ENCODE results near the gene UBE4A.
A peak's percentile ranks its signal among the peaks of the same experiment; 100 is the strongest.

UBE4A gene, protein sequence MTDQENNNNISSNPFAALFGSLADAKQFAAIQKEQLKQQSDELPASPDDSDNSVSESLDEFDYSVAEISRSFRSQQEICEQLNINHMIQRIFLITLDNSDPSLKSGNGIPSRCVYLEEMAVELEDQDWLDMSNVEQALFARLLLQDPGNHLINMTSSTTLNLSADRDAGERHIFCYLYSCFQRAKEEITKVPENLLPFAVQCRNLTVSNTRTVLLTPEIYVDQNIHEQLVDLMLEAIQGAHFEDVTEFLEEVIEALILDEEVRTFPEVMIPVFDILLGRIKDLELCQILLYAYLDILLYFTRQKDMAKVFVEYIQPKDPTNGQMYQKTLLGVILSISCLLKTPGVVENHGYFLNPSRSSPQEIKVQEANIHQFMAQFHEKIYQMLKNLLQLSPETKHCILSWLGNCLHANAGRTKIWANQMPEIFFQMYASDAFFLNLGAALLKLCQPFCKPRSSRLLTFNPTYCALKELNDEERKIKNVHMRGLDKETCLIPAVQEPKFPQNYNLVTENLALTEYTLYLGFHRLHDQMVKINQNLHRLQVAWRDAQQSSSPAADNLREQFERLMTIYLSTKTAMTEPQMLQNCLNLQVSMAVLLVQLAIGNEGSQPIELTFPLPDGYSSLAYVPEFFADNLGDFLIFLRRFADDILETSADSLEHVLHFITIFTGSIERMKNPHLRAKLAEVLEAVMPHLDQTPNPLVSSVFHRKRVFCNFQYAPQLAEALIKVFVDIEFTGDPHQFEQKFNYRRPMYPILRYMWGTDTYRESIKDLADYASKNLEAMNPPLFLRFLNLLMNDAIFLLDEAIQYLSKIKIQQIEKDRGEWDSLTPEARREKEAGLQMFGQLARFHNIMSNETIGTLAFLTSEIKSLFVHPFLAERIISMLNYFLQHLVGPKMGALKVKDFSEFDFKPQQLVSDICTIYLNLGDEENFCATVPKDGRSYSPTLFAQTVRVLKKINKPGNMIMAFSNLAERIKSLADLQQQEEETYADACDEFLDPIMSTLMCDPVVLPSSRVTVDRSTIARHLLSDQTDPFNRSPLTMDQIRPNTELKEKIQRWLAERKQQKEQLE

DNA sequence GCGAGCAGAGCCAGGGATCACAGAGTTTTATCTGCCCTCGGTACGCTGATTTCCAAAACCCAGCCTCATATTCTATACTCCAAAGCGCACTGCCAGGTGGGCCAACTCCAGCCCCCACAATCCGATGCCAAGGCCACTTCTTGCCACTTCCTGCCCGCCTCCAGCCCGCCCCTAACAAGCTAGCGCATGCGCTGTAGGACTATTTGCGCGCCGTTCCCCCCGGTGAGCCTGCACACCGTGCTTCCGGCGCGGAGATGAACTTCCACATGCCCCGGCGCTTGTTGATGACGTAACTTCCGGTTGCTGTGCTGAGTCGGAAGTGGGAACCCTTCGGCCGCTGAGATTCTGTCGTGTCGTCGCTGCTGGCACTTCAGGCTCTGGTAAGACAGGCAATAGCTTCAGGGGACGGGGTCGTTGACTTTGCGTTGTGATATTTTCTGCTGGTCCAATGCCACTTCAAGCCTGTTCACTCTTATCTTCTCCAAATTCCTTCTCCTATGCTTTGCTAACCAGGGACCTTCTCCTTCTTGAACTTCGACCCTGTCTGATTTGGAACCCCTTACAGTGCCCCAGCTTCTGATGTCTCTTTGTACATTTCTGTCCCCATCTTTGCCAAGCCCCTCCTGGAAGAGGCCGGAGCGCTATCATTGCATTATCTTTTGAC is at the start of gene UBE4A:
UBE4A (plus strand) TSS at position 306 of the 664 bp plus-strand sequence. CDS start 5,481 bp downstream, outside the sequence.
- FAIRE-seq = peak; percentile 74

GRCh38 chr11:118310271-118310670 is 49.1 kb upstream of the UBE4A start:
- FAIRE-seq = no peak

GRCh38 chr11:118310781-118311485 is 48.5 kb upstream of the UBE4A start:
- no peak for FAIRE-seq

DNA sequence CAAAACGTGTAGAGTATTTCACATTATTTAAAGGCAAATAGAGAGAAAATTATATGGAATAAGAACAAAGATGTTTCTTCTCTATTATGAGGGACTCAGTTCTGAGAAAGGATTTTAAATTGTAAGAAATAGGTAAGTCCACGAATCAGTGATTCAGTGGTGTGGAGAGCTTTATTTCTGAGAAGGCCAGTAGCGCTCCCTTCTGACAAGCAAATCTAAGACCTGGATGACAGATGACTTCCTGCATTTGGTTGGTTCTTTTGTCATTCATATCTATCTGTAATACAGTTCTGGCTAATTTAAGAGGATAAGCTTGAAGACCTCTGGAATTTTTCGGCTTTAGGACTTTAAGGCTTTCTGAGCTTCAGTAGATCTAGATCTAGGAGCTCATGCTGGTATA is 47.9 kb upstream of the UBE4A start:
- FAIRE-seq = no peak

DNA sequence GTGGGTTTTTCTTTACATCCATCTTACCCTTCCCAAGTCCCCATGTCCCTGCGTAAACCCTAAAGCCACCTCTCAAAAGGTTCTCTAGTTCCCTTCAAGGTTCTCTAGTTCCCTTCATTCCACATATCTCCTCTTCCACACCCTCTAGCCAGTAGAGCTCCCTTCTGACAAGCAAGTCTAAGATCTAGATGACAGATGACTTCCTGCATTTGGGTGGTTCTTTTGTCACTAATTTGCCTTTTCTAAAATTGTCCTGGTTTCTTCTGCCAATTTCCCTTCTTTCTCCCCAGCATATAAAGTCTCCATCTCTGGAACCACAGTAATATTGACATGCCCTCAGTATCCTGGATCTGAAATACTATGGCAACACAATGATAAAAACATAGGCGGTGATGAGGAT is 47.1 kb upstream of the UBE4A start:
- FAIRE-seq = no peak

GRCh38 chr11:118313242-118313641 is 46.2 kb upstream of the UBE4A start:
- FAIRE-seq = no peak

DNA sequence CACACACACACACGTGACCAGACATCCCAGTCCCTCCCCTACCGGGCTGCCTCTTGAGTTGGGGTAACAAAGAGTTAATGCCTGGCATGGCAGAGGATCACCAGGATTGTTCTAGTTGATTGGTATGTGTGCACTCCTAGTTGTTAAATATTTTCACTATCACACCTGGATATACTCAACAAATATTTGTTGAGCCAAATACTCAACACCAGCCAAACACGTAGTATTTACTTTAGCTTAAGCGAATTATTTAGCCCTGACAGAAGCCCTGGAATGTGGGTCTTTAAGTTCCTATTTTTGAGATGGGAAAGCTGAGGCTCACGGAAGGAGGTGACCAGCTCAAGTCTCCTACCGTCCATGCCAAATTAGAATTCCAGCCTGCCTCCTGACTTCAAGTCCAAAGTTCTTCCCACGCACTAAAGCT is 44.4 kb upstream of the UBE4A start:
- FAIRE-seq = no peak

DNA sequence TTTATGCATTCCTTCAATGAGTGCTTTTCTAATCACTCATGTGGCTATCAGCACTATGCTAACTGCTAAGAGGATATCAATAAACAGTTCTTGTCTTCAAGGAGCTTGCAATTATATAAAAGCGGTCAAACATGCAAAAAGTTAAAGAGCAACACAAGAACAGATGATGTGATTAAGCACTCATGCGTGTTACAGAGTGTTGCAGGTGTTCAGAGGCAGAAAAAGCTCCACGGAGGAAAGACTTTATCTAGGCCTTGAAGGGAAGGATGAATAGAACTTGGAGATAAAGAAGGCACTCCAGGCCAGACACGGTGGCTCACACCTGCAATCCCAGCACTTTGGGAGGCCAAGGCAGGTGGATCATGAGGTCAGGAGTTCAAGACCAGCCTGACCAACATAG is 41.3 kb upstream of the UBE4A start:
- FAIRE-seq = no peak

GRCh38 chr11:118318581-118319336 is 40.6 kb upstream of the UBE4A start:
- no peak for FAIRE-seq

- FAIRE-seq = no peak
Measured at GRCh38 chr11:118319337-118319707, 40.1 kb upstream of the UBE4A start.

GRCh38 chr11:118320515-118320914 is 38.9 kb upstream of the UBE4A start:
- FAIRE-seq = no peak

GRCh38 chr11:118321386-118322082 is 37.9 kb upstream of the UBE4A start:
- no peak for FAIRE-seq

DNA sequence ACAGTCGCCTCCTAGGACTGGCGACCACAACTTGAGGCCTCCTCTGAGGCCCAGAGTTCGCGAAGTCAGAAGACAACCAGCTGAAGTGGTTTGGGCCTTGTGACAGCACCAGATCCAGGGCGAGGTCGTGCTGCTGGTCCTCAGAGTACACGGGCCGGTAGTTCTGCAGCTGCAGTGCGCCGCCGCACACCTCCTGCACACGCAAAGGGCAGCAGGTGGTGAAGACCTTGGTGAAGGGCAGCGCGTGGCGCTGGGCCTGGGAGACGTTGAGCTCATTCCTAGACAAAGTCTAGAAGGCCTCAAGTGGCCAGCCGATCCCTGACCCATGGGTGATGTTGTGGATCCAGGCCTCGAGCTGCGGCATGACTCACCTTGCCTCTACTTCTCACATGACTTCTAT is 36.7 kb upstream of the UBE4A start:
- no peak for FAIRE-seq

GRCh38 chr11:118325283-118325682 is 34.1 kb upstream of the UBE4A start:
- FAIRE-seq = no peak

DNA sequence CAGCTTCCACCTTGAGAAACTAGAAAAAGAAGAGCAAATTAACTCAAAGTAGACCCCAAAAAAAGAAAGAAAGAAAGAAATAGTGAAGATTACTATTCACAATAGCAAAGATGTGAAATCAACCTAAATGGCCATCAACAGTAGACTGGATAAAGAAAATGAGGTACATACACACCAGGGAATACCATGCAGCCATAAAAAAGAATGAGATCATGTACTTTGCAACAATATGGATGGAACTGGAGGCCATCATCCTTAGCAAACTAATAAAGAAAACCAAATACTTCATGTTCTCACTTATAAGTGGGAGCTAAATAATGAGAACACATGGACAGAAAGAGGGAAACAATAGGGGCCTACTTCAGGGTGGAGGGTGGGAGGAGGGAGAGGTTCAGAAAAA is 30.7 kb upstream of the UBE4A start:
- FAIRE-seq = no peak

DNA sequence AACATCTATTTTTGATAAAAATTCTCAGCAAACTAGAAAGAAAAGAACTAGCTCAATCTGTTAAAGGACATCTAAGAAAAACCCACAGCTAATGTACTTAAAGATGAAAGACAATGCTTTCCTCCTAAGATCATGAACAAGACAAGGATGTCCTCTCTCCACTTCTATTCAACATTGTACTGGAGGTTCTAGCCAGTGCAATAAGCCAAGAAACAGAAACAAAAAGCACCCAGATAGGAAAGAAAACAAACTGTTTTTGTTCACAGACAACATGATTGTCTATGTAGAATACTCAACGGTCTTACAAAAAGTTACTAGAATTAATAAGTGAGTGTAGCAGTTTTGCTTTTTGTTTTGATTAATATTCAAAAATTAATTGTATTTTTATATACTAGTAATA is 24.7 kb upstream of the UBE4A start:
- FAIRE-seq = no peak

- no peak for FAIRE-seq
Measured at GRCh38 chr11:118338637-118339061, 20.8 kb upstream of the UBE4A start.

DNA sequence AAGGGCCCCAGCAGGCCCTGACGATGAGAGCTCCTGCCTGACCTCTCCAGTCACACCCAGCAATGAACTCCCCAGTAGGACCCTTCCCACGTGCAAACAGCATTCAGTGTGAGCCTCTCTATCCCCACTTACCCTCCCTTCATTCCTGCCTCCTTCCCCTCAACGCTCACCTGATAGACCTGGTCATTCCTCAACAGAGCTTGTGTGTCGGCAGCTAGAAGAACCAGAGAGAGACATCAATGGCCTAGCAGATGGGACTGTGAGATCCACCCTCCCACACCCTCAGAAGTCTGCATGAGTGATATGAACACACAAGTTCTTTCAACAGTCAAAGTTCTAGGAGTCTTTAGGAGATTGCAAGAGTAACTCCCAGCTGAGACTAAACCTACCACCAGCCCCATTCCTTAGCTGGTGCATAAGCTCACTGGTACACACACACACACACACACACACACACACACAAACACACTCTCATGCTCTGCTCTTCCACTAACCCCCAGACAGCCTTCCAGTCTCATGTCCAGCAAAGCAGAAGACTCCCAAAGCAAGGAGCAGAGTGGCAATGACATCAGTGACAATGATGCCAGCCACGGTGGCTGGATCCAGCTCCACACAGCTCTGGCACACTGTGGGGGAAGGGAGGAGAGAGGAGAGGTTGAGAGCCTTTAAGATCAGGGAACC is 20.0 kb upstream of the UBE4A start:
- no peak for FAIRE-seq

DNA sequence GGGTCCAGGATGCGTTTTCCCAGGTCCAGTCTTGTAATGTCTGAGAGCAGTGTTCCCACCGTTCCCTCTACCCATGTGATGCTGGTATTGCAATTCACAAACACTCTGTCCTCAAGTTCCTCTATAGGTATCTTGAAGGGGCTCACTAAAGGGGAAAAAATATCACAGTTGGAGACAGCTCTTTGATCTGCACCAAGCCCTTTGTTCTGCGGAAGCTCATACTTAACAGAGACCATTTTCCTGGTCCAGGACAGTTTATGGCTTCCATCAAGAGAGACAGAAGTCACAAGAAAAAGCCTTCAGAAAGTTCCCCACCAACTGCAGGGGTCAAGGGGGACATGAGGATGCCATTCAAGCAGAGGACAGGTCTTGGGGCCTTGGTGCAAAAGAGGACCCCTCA is 19.0 kb upstream of the UBE4A start:
- FAIRE-seq = no peak

GRCh38 chr11:118341261-118341660 is 18.1 kb upstream of the UBE4A start:
- FAIRE-seq = no peak
